ENCODE measurements around the gene MYH9.

GRCh38 chr22:36431977-36432376 is 44.2 kb upstream of the MYH9 start:
- TF ChIP-seq POLR2A (IDR thresholded peaks at IDR 0.05) = no peak
- TF ChIP-seq CTCF (IDR thresholded peaks at IDR 0.05) = no peak
